Subcutaneous abdominal adipose tissue (tissue), 5 donors: Measurements from ENCODE around the gene FIS1.
A peak's percentile ranks its signal among the peaks of the same experiment; 100 is the strongest.

ENCODE experiments used
- H3K27ac ChIP-seq: one replicate; pipeline ENCODE4 v1.7.0; 2013; ENCODE audit warnings: low read depth, mild to moderate bottlenecking, inconsistent platforms, low read length, moderate library complexity
- H3K27me3 ChIP-seq, 5 donors: one replicate each; pipeline ENCODE4 v1.7.0; 2013; ENCODE audit warnings: low read length in 5 of 5, inconsistent platforms in 1 of 5; ENCODE audit not compliant: control insufficient read depth in 5 of 5, insufficient read depth in 4 of 5
- H3K36me3 ChIP-seq, 5 donors: one replicate each; pipeline ENCODE4 v1.7.0; 2013; ENCODE audit warnings: low read length in 5 of 5; ENCODE audit not compliant: control insufficient read depth in 5 of 5, insufficient read depth in 5 of 5
- H3K4me1 ChIP-seq, 5 donors: one replicate each; pipeline ENCODE4 v1.7.0; 2013; ENCODE audit warnings: low read length in 5 of 5, mild to moderate bottlenecking in 3 of 5, moderate library complexity in 1 of 5; ENCODE audit not compliant: control insufficient read depth in 5 of 5, insufficient read depth in 5 of 5
- H3K4me3 ChIP-seq, 5 donors: one replicate each; pipeline ENCODE4 v1.7.0; 2013; ENCODE audit warnings: low read length in 5 of 5, low read depth in 1 of 5
- H3K9ac ChIP-seq, 5 donors: one replicate each; pipeline ENCODE4 v1.7.0; 2013; ENCODE audit warnings: low read length in 5 of 5, mild to moderate bottlenecking in 4 of 5, moderate library complexity in 3 of 5
- H3K9me3 ChIP-seq, 5 donors: one replicate each; pipeline ENCODE4 v1.7.0; 2013; ENCODE audit warnings: low read length in 5 of 5; ENCODE audit not compliant: control insufficient read depth in 5 of 5
- donor health status: healthy.
- donor health status: healthy.
- donor health status: healthy.
- donor health status: healthy.
- donor health status: healthy.

Gene FIS1

DNA sequence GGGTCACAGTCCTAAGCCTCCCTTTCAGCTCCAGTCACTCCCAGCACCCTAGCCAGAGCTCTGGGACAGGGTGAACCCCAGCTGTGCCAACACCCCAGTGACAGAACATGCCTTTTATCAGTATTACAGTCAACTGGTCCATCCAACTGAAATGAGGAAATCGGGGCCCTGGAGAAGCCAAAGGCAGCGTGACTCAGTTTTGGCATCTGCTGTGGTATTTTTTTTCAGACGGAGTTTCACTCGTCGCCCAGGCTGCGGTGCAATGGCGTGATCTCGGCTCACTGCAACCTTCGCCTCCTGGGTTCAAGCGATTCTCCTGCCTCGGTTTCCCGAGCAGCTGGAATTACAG lies 3.9 kb downstream of the FIS1 start:
- Histone ChIP-seq H3K27ac (peak overlapping the region; percentile 93), H3K4me1 (peaks cover 15 to 88% (median 87%) of the 10 kb centered on the region in 5 donors), H3K9me3 (no peaks in the 10 kb centered on the region), H3K36me3 (peaks cover 0 to 24% (median 12%) of the 10 kb centered on the region in 5 donors), H3K4me3 (peak overlapping the region in 1 of 5 donors; percentile 15), H3K27me3 (no peaks in the 10 kb centered on the region), H3K9ac (peak overlapping the region in 1 of 5 donors; percentile 25)

DNA sequence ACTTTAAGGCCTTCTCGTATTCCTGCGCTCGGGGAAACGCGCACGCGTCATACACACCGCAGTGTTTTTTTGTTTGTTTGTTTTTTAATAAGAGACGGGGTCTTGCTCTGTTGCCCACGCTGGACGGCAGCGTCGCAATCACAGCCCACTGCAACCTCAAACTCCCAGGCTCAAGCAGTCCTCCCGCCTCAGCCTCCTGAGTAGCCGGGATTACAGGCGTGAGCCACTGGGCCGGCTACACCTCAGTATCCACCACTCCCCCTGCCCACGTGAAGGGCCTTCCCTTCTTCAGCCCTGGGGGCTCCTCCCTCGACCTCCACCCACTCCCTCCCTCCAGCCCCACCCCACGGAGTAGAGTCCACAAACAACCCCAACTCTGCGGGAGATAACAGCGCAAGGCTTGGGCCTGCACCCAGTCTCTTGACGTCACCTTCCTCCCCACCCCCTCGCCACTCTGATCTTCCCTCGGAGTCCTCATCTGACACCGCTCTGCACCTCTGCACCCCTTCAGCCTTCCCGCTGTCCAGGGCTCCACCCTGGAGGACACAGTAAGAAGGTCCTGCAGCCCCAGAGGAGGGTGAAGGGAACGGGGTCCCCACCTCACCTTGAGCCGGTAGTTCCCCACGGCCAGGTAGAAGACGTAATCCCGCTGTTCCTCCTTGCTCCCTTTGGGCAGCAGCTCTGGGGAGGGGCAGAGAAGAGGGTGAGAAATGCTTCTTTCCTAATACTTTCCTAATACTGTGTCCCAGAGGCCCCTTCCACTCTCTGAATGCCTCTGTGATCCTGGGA lies 4.5 kb downstream of the FIS1 start:
- Histone ChIP-seq H3K27ac (peak overlapping the region; percentile 93), H3K27me3 (no peaks in the 10 kb centered on the region), H3K9ac (peak overlapping the region in 1 of 5 donors; percentile 25), H3K4me1 (peaks cover 14 to 87% (median 82%) of the 10 kb centered on the region in 5 donors), H3K4me3 (peak overlapping the region in 1 of 5 donors; percentile 15), H3K9me3 (no peaks in the 10 kb centered on the region), H3K36me3 (peaks cover 0 to 29% (median 12%) of the 10 kb centered on the region in 5 donors)

GRCh38 chr7:101239951-101240220 lies 5.0 kb downstream of the FIS1 start:
- no peaks in the 10 kb centered on the region for H3K27me3 ChIP-seq
- peaks cover 14 to 85% (median 77%) of the 10 kb centered on the region in 5 donors for H3K4me1 ChIP-seq
- peak overlapping the region; percentile 93 for H3K27ac ChIP-seq
- no peak overlapping the region for H3K4me3 ChIP-seq
- H3K9ac ChIP-seq = no peak overlapping the region
- H3K9me3 ChIP-seq = no peaks in the 10 kb centered on the region
- H3K36me3 ChIP-seq = peaks cover 0 to 29% (median 12%) of the 10 kb centered on the region in 5 donors

DNA sequence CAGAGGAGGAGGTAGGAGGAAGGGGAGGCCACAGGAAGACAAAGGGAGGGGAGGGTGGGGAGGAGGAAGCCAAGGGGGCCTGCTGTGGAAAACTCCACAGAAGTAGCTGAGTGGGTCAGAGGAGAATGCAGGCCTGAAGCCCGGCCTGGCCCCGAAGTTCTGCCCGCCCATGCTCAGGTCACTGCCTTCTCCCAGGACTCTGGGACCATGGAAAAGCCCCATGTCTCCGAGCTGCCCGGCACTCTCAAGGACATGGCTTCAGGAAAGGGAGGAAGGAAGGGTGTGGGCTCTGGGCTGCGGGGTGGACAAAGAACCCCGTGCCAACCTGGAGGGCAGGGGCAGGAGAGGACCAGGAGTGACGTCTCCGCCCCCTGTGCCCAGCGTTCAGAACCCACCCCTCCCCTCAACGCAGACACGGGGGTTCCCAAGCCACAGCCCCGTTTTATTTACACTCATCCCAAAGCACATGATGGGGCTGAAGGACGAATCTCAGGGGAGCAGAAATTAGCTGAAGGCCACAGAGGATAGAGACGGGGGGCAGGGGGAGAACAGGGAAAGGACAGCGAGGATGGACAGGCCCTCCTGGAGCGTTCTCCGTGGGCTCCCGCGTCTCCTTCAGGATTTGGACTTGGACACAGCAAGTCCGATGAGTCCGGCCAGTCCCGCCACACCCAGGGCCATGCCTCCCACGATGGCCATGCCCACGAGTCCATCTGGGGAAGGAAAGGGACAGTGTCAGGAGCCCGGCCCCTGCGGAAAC lies 5.5 kb downstream of the FIS1 start:
- H3K4me3 ChIP-seq = peak overlapping the region in 2 of 5 donors; percentile 26 to 31
- peak overlapping the region; percentile 93 for H3K27ac ChIP-seq
- H3K9ac ChIP-seq = peak overlapping the region in 2 of 5 donors; percentile 12 to 82
- peaks cover 0 to 29% (median 12%) of the 10 kb centered on the region in 5 donors for H3K36me3 ChIP-seq
- H3K27me3 ChIP-seq = no peaks in the 10 kb centered on the region
- peaks cover 14 to 83% (median 75%) of the 10 kb centered on the region in 5 donors for H3K4me1 ChIP-seq
- H3K9me3 ChIP-seq = no peaks in the 10 kb centered on the region

GRCh38 chr7:101238226-101239182 lies 6.4 kb downstream of the FIS1 start:
- peak overlapping the region in 4 of 5 donors; percentile 8 to 59 (median 38) for H3K4me3 ChIP-seq
- H3K4me1 ChIP-seq = peaks cover 10 to 76% (median 67%) of the 10 kb centered on the region in 5 donors
- H3K9ac ChIP-seq = peak overlapping the region in 4 of 5 donors; percentile 46 to 90 (median 78)
- peaks cover 0 to 34% (median 12%) of the 10 kb centered on the region in 5 donors for H3K36me3 ChIP-seq
- peak overlapping the region; percentile 93 for H3K27ac ChIP-seq
- no peaks in the 10 kb centered on the region for H3K27me3 ChIP-seq
- H3K9me3 ChIP-seq = no peaks in the 10 kb centered on the region

DNA sequence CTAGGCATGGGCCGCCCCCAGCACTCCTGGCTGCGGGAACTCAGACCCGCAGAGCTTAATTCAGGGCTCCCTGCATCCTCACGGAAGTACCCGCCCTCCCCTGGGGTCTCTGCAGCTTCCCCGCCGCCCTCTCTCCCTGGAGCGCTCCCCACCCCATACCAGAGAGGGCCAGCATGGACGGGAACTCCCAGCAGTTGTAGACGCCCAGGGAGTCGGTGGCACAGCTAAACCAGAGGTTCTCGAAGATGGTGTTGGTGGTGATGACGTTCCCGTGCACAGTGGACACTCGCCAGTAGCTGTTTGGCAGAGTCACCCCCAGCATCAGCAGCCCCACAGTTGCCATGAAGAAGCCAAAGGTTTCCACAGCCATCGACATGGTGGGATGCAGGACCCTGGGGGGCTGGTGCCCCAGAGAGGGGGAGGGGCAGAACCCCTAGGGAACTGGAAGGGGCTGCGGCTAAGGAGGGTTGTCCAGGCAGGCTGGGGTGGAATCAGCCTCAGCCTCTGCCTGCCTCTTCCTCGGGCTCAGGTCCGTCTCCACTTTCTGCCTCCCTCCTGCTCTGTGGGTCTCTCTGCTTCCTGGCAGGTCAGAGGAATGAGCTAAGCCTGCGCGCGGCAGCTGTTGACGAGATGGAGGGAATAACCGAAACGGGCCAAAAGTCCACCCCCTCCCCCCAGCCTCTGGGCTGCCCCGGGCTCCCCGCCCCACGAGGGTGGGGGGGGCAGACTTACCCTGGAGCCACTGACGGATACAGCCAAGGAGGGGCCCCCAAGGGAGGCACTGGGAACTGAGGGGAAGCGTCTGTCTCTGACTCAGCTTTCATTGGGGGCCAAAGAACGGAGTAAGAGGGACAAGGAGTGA lies 7.4 kb downstream of the FIS1 start, which contains the start of gene CLDN15:
Gene CLDN15, minus strand, starts transcription at position 597 of the 862 bp plus-strand sequence. Its CDS starts 221 bp downstream, at position 376.
- H3K27ac ChIP-seq = peak within 1 kb of the TSS; percentile 93
- H3K9me3 ChIP-seq = no peaks in the 10 kb centered on the region
- H3K9ac ChIP-seq = peak within 1 kb of the TSS in 4 of 5 donors; percentile 46 to 90 (median 78)
- H3K27me3 ChIP-seq = no peaks in the 10 kb centered on the region
- peak within 1 kb of the TSS; percentile 11 to 63 (median 53) for H3K4me3 ChIP-seq
- peaks cover 10 to 70% (median 60%) of the 10 kb centered on the region in 5 donors for H3K4me1 ChIP-seq
- peaks cover 0 to 34% (median 12%) of the 10 kb centered on the region in 5 donors for H3K36me3 ChIP-seq

- H3K4me3 ChIP-seq = peak overlapping the region in 2 of 5 donors; percentile 26 to 59
- H3K27ac ChIP-seq = no peak overlapping the region
- H3K4me1 ChIP-seq = peaks cover 12 to 73% (median 63%) of the 10 kb centered on the region in 5 donors
- no peaks in the 10 kb centered on the region for H3K9me3 ChIP-seq
- H3K36me3 ChIP-seq = peaks cover 0 to 39% (median 12%) of the 10 kb centered on the region in 5 donors
- H3K9ac ChIP-seq = no peak overlapping the region
- no peaks in the 10 kb centered on the region for H3K27me3 ChIP-seq
These were observed 8.5 kb downstream of the FIS1 start for GRCh38 chr7:101236292-101236835.

DNA sequence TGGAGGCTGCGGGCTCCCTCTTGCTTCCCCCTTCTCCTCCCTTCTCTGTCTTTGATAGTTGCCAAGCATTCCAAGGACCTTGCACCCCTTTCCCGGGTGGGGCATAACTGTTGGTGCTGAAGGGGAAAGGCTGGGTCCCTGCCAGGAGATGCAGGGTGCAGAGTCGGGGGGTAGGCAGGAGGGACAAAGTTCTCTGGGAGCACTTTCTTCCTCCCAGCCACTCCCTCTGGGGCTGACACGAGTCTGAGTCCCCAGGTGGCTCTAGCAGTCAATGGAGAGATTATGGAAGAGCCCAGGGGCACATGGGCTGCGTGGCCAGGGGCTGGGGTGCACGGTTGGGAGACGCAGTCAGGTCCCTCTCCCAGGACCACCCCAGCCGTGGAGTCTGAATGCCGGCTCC lies 9.4 kb downstream of the FIS1 start:
- Histone ChIP-seq H3K4me1 (peaks cover 12 to 73% (median 55%) of the 10 kb centered on the region in 5 donors), H3K9ac (no peak overlapping the region), H3K9me3 (no peaks in the 10 kb centered on the region), H3K27me3 (no peaks in the 10 kb centered on the region), H3K27ac (no peak overlapping the region), H3K36me3 (peaks cover 0 to 35% (median 10%) of the 10 kb centered on the region in 5 donors), H3K4me3 (no peak overlapping the region)
